GM12873 (cell line): Measurements from ENCODE around the gene NAALADL2.

ENCODE experiments used
- CTCF ChIP-seq: IDR thresholded peaks from 2 replicates; pipeline ENCODE4 v1.5.1; 2012; ENCODE audit warnings: low read depth, mild to moderate bottlenecking, moderate library complexity, low read length, control low read depth; ENCODE audit not compliant: insufficient read depth; ENCODE audit errors: missing control alignments

The NAALADL2 gene

GRCh38 chr3:175267121-175267531, 408.0 kb downstream of the NAALADL2 start:
- no peak for TF ChIP-seq CTCF

- TF ChIP-seq CTCF: no peak
These were observed 408.4 kb downstream of the NAALADL2 start for GRCh38 chr3:175267561-175267960.

GRCh38 chr3:175269394-175269793, 410.3 kb downstream of the NAALADL2 start:
- no peak for TF ChIP-seq CTCF

- TF ChIP-seq CTCF: no peak
These were observed 411.2 kb downstream of the NAALADL2 start for GRCh38 chr3:175270198-175270837.

GRCh38 chr3:175270866-175271265, 411.7 kb downstream of the NAALADL2 start:
- no peak for TF ChIP-seq CTCF

GRCh38 chr3:175272392-175272791, 413.3 kb downstream of the NAALADL2 start:
- TF ChIP-seq CTCF: no peak

GRCh38 chr3:175273573-175273972, 414.4 kb downstream of the NAALADL2 start:
- no peak for TF ChIP-seq CTCF
